Pulmonary artery endothelial cell (primary cell): ENCODE measurements around the gene MCHR2. TPM values are rescaled to one million over a fixed set of nuclear protein-coding genes. Genes with fewer than 3 reads are reported as not detected.

Experiments used
- DNase-seq: peaks from one replicate; pipeline ENCODE4 v3.0.0-alpha.2; 2011; ENCODE audit warnings: low read depth, low spot score
- total RNA-seq: library from RNA; depleted of rRNA; stranded (reverse); fragments of >200 nt; gene quantifications from 2 replicates; pipeline ENCODE4 v1.2.3, GENCODE V29; 2014

MCHR2 gene
- total RNA-seq, 1 donor from 2014 or later: not detected

DNA sequence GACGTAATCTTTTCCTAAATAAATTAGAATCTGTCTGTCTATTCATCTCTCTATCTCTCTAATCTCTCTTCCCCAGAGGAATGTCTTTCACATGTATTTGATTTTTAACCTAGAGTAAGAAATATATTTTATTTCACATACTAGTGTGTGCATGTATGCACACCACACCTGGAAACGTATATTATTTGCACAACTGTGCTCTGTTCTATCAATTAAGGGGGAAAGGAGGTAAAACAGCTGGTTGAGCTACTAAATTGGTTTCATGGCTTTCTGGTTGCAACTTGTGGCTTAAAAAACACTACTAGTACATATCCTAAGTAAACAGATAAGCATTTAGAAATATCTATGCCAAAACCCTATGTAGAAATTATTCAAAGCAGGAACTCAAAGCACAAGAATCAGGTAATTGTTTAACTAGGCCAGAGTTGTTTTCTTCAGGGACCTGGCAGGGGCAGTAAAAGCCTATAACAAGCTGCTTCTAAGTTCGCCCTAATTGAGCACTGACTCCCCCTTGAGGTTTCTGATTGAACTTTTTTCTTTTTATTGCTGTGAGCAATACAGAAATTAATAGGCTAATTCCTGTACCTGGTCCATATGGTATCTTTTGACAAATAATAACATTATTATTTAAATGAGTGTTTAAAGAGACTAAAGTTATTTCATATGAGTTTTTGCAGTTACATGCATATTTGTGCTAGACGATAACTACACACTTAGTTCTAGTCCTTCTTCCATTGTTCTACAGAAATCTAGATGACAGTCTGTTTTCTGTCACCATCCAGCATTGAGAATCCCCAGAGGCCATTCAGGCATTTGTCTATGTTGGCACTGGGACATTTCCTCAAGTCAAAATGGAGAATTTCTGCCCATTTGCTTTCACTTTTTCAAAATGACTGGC is 88.6 kb downstream of the MCHR2 start:
- DNase-seq: no peak

- DNase-seq: no peak
Observed at GRCh38 chr6:99901596-99902384, 92.2 kb downstream of the MCHR2 start.

DNA sequence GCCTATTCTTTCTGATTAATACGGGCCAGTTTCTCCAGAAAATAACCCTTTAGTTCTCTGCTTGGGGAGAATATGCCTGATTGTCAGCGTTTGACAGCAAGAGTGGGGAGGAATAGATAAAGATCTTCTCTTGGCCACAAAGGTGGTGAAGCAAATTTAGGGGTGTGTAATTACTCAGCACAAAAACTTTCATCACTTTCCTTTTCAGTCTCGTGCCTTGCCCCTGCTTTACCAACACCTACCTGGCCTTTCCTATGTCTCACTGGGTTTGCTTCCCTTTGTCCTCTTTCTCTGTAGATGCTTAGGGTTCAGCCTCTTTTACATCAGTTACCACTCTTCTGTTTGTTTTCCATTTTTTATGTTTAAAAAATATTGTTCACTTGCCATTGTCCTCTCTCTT is 99.2 kb downstream of the MCHR2 start:
- DNase-seq: no peak

DNA sequence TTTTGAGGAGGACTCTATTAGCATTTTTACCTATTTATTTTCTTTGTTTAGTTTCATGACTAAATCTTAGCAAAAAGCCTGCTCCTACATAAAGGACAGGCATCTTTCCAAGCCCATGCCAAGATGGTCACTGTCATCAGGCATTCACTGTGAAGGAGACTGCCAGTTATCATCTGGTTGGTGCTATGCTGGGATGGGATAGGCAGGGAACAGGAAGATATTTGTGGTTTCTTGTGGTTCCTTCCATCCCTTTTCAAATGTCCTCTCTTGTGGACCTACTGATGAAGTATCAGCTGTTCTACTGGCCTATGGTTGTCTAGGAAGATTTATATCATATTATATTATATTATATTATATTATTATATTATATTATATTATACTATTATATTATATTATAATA is 107.0 kb downstream of the MCHR2 start:
- DNase-seq: no peak

GRCh38 chr6:99885051-99885450 is 109.0 kb downstream of the MCHR2 start:
- DNase-seq: no peak

DNA sequence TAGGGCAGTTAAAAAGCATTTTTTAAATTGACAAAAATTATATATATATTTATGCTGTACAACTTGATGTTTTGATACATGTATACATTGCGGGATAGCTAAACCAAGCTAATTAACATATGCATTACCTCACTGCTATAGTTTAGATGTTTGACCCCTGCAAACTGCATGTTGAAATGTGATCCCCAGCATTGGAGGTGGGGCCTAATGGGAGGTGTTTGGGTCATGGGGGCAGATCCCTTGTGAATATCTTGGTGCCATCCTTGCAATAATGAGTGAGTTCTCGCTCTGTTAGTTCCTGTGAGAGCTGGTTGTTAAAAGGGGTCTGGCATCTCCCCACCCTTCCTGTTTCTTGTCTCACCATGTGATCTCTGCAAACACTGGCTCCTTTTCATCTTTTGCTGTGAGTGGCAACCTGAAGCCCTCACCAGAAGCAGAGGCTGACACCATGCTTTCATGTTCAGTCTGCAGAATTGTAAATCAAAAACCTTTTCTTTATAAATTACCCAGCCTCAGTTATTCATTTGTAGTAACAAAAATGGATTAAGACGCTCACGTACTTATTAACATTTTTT is 111.8 kb downstream of the MCHR2 start:
- DNase-seq: no peak

- DNase-seq: no peak
Observed at GRCh38 chr6:99879431-99879830, 114.6 kb downstream of the MCHR2 start.

DNA sequence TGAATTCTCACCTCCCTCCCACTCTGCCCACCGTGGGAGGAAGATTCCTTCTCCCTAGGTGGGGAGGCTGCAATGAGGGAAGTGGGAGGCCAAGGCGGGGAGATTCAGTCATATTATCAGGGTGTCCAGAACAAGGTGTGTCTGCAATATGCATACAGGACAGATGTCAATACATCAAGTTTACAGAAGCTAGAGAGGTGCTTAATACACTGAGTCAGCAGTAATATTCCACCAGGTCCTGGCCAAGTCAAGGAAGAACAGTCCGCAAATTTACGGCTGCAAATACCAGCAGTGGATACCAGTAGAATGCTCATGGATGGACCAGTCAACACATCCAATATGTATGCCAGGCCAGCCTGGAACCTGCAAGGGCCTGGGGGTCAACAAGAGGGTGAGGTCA is 119.0 kb downstream of the MCHR2 start:
- DNase-seq: no peak

- DNase-seq: no peak
Observed at GRCh38 chr6:99873084-99873483, 120.9 kb downstream of the MCHR2 start.

GRCh38 chr6:99871641-99872040 is 122.4 kb downstream of the MCHR2 start:
- no peak for DNase-seq
